WTC11 (cell line): ENCODE results near the gene ZNF648. TPM values are rescaled to one million over a fixed set of nuclear protein-coding genes. Genes with fewer than 3 reads are reported as not detected.

ENCODE experiments used
- ARID4B ChIP-seq: sonication (generic); formaldehyde crosslinking; IDR thresholded peaks from 2 replicates; pipeline ENCODE4 v1.8.0; 2023; ENCODE audit warnings: missing genetic modification reagents, mild to moderate bottlenecking, borderline replicate concordance
- ATF6 ChIP-seq: sonication (generic); formaldehyde crosslinking; IDR thresholded peaks from 2 replicates; pipeline ENCODE4 v1.8.1; 2023; ENCODE audit warnings: mild to moderate bottlenecking, missing genetic modification reagents
- CREB1 ChIP-seq: sonication (generic); formaldehyde crosslinking; IDR thresholded peaks from 2 replicates; pipeline ENCODE4 v1.8.0; 2023; ENCODE audit warnings: mild to moderate bottlenecking, missing genetic modification reagents
- CREM ChIP-seq: sonication (generic); formaldehyde crosslinking; IDR thresholded peaks from 2 replicates; pipeline ENCODE4 v1.8.1; 2022; ENCODE audit warnings: mild to moderate bottlenecking, missing genetic modification reagents, moderate library complexity
- CTCF ChIP-seq: fragments of 200-600 bp; IDR thresholded peaks from 2 replicates; pipeline ENCODE4 v1.8.0; 2022; ENCODE audit warnings: antibody characterized with exemption
- GTF2I ChIP-seq: fragments of 250-450 bp; sonication (Bioruptor Pico); conservative IDR thresholded peaks from 2 replicates; pipeline ENCODE4 v1.4.0; 2021; ENCODE audit warnings: mild to moderate bottlenecking
- HMGA2 ChIP-seq: fragments of 250-450 bp; sonication (Bioruptor Pico); IDR thresholded peaks from 2 replicates; pipeline ENCODE4 v1.4.0; 2021; ENCODE audit warnings: mild to moderate bottlenecking, moderate library complexity
- HMGXB4 ChIP-seq: sonication (generic); formaldehyde crosslinking; IDR thresholded peaks from 2 replicates; pipeline ENCODE4 v1.8.1; 2023; ENCODE audit warnings: mild to moderate bottlenecking, moderate library complexity, missing genetic modification reagents
- JUN ChIP-seq: sonication (generic); formaldehyde crosslinking; IDR thresholded peaks from 2 replicates; pipeline ENCODE4 v1.8.0; 2023; ENCODE audit warnings: mild to moderate bottlenecking, missing genetic modification reagents
- MAX ChIP-seq: sonication (generic); formaldehyde crosslinking; IDR thresholded peaks from 2 replicates; pipeline ENCODE4 v1.8.0; 2022; ENCODE audit warnings: mild to moderate bottlenecking, missing genetic modification reagents
- NFE2L1 ChIP-seq: sonication (generic); formaldehyde crosslinking; IDR thresholded peaks from 2 replicates; pipeline ENCODE4 v1.8.1; 2023; ENCODE audit warnings: missing genetic modification reagents
- NFYB ChIP-seq: sonication (generic); formaldehyde crosslinking; conservative IDR thresholded peaks from 2 replicates; pipeline ENCODE4 v1.8.0; 2022; ENCODE audit warnings: low read depth, missing genetic modification reagents
- NR3C1 ChIP-seq: sonication (generic); formaldehyde crosslinking; conservative IDR thresholded peaks from 2 replicates; pipeline ENCODE4 v1.8.1; 2023; ENCODE audit warnings: low read depth, mild to moderate bottlenecking, missing genetic modification reagents
- TCF7 ChIP-seq: sonication (generic); formaldehyde crosslinking; IDR thresholded peaks from 2 replicates; pipeline ENCODE4 v1.8.0; 2022; ENCODE audit warnings: mild to moderate bottlenecking, low read depth, missing genetic modification reagents, moderate library complexity
- TEAD1 ChIP-seq: sonication (generic); formaldehyde crosslinking; IDR thresholded peaks from 2 replicates; pipeline ENCODE4 v1.8.0; 2022; ENCODE audit warnings: mild to moderate bottlenecking, missing genetic modification reagents
- ZBTB21 ChIP-seq: sonication (generic); formaldehyde crosslinking; IDR thresholded peaks from 2 replicates; pipeline ENCODE4 v1.8.1; 2023; ENCODE audit warnings: mild to moderate bottlenecking, missing genetic modification reagents, borderline replicate concordance
- ZMAT4 ChIP-seq: fragments of 250-450 bp; sonication (Bioruptor Pico); IDR thresholded peaks from 2 replicates; pipeline ENCODE4 v1.9.0; 2021; ENCODE audit warnings: mild to moderate bottlenecking
- ZNF121 ChIP-seq: sonication (generic); formaldehyde crosslinking; IDR thresholded peaks from 2 replicates; pipeline ENCODE4 v1.8.0; 2023; ENCODE audit warnings: missing genetic modification reagents
- ZNF138 ChIP-seq: sonication (generic); formaldehyde crosslinking; conservative IDR thresholded peaks from 2 replicates; pipeline ENCODE4 v1.8.1; 2022; ENCODE audit warnings: mild to moderate bottlenecking, moderate library complexity, missing genetic modification reagents
- ZNF232 ChIP-seq: sonication (generic); formaldehyde crosslinking; IDR thresholded peaks from 2 replicates; pipeline ENCODE4 v1.8.0; 2022; ENCODE audit warnings: mild to moderate bottlenecking, missing genetic modification reagents
- ZNF263 ChIP-seq: sonication (generic); formaldehyde crosslinking; IDR thresholded peaks from 2 replicates; pipeline ENCODE4 v1.8.1; 2022; ENCODE audit warnings: low read depth, mild to moderate bottlenecking, moderate library complexity, missing genetic modification reagents
- ZNF396 ChIP-seq: fragments of 250-450 bp; sonication (Bioruptor Pico); IDR thresholded peaks from 2 replicates; pipeline ENCODE4 v1.8.0; 2021; ENCODE audit warnings: mild to moderate bottlenecking, moderate library complexity, borderline replicate concordance
- ZNF425 ChIP-seq: fragments of 250-450 bp; sonication (Bioruptor Pico); conservative IDR thresholded peaks from 2 replicates; pipeline ENCODE4 v1.9.0; 2021; ENCODE audit warnings: mild to moderate bottlenecking
- ZNF512 ChIP-seq: sonication (generic); formaldehyde crosslinking; IDR thresholded peaks from 2 replicates; pipeline ENCODE4 v1.8.1; 2022; ENCODE audit warnings: missing genetic modification reagents, borderline replicate concordance
- ZSCAN18 ChIP-seq: fragments of 250-450 bp; sonication (Bioruptor Pico); IDR thresholded peaks from 2 replicates; pipeline ENCODE4 v2.1.2; 2022; ENCODE audit warnings: mild to moderate bottlenecking, moderate library complexity
- total RNA-seq: library from RNA; stranded (reverse); gene quantifications from 3 replicates; pipeline ENCODE4 v1.2.3, GENCODE V29; 2021

Gene ZNF648
- total RNA-seq, 1 experiment from 2014 or later = 0.17 TPM

GRCh38 chr1:182069028-182069466, 7.5 kb upstream of the ZNF648 start (continued):
- TF ChIP-seq ARID4B = no peak
- no peak for TF ChIP-seq ZNF396 (CRISPR knock-in tag)
- TF ChIP-seq TEAD1 (CRISPR knock-in tag) = no peak
- no peak for TF ChIP-seq ZNF263
- TF ChIP-seq ZBTB21 (CRISPR knock-in tag) = no peak
- TF ChIP-seq HMGA2 (CRISPR knock-in tag) = no peak
- TF ChIP-seq NFE2L1 (CRISPR knock-in tag) = no peak
- TF ChIP-seq ZNF425 (CRISPR knock-in tag) = no peak
- TF ChIP-seq ZNF121 = no peak
- TF ChIP-seq GTF2I (CRISPR knock-in tag) = no peak
- TF ChIP-seq CREM (CRISPR knock-in tag) = no peak
- TF ChIP-seq ZMAT4 (CRISPR knock-in tag) = no peak
- TF ChIP-seq ZNF512 (CRISPR knock-in tag) = 0 out of 2 replicates have a peak, but pooled peaks have one; percentile 68
- peak; percentile 51 for TF ChIP-seq CTCF
- TF ChIP-seq CREB1 (CRISPR knock-in tag) = no peak
- TF ChIP-seq JUN (CRISPR knock-in tag) = no peak
- no peak for TF ChIP-seq ZSCAN18
- no peak for TF ChIP-seq HMGXB4 (CRISPR knock-in tag)
- no peak for TF ChIP-seq NFYB (CRISPR knock-in tag)
- no peak for TF ChIP-seq NR3C1 (CRISPR knock-in tag)
- TF ChIP-seq ATF6 = no peak
- no peak for TF ChIP-seq TCF7 (CRISPR knock-in tag)
- no peak for TF ChIP-seq ZNF138
- no peak for TF ChIP-seq ZNF232 (CRISPR knock-in tag)
- peak; percentile 42; the same call in 1 of the 2 replicates for TF ChIP-seq MAX (CRISPR knock-in tag)
